Measurements from ENCODE around the gene RBFA. TPM values are rescaled to one million over a fixed set of nuclear protein-coding genes. Genes with fewer than 3 reads are reported as not detected.

RBFA gene
- polyA plus RNA-seq, 3 donors: 4.0 to 14.7 (median 5.7) TPM

- no peak for DNase-seq
- WGBS (ENCODE audit: insufficient coverage): no CpG with 5 or more reads among the region's 3 CpGs
- intact Hi-C loops (cut with micrococcal nuclease): loop anchor here in 1 of 2 donors (5.0 kb wide), 1 partner anchor 67 kb away; the partner anchor contains the start of gene ADNP2
- Mint-ChIP-seq H3K27me3 (ENCODE audit: low read depth in 3 of 3) (no peaks in the 10 kb centered on the region), H3K4me3 (no peak overlapping the region), H3K36me3 (peaks cover 24 to 58% of the 10 kb centered on the region in 2 donors), H3K9me3 (peaks cover 0 to 2% (median 0%) of the 10 kb centered on the region in 7 donors), H3K4me1 (peaks cover 4% of the 10 kb centered on the region), H3K27ac (no peak overlapping the region)
- H3K36me3 ChIP-seq (replicated peaks in 1 of 2; ENCODE audit: control insufficient read depth in 1 of 2, insufficient read depth in 2 of 2, low read length in 2 of 2): peaks cover 9 to 26% of the 10 kb centered on the region in 2 donors
- no peak overlapping the region for H3K4me3 ChIP-seq (replicated peaks in 1 of 3; ENCODE audit: low read depth in 2 of 3, low read length in 3 of 3)
- no peak overlapping the region for H3K27ac ChIP-seq (ENCODE audit: low read depth in 1 of 2, low read length in 2 of 2)
- peaks cover 0 to under 1% of the 10 kb centered on the region in 2 donors for H3K4me1 ChIP-seq (ENCODE audit: control insufficient read depth in 1 of 2, insufficient read depth in 2 of 2, low read length in 2 of 2)
- peaks cover 11% of the 10 kb centered on the region for H3K79me2 ChIP-seq (ENCODE audit: insufficient read depth, low read length)
- no peak for TF ChIP-seq CTCF (IDR thresholded peaks at IDR 0.05)
- no peaks in the 10 kb centered on the region for H4K20me1 ChIP-seq (ENCODE audit: insufficient read depth, low read length)
- H3K27me3 ChIP-seq (ENCODE audit: control insufficient read depth in 2 of 2, insufficient read depth in 2 of 2, low read length in 2 of 2): no peaks in the 10 kb centered on the region
- no peak overlapping the region for H3K4me2 ChIP-seq (replicated peaks; ENCODE audit: extremely low read depth, low read length, poor library complexity, severe bottlenecking)
- H3K9ac ChIP-seq (ENCODE audit: insufficient read depth, low read length, poor library complexity, severe bottlenecking): no peak overlapping the region
- no peak overlapping the region for H2AFZ ChIP-seq (ENCODE audit: insufficient read depth, low read depth, low read length, poor library complexity, severe bottlenecking)
- no peaks in the 10 kb centered on the region for H3K9me3 ChIP-seq (replicated peaks in 1 of 2; ENCODE audit: control insufficient read depth in 1 of 2, insufficient read depth in 1 of 2, low read length in 2 of 2)
Observed at GRCh38 chr18:80040515-80040914, 6.3 kb downstream of the RBFA start.

GRCh38 chr18:80041424-80041823, 7.2 kb downstream of the RBFA start:
- H3K27ac Mint-ChIP-seq: no peak overlapping the region

More at GRCh38 chr18:80041424-80041823, 7.2 kb downstream of the RBFA start:
- TF ChIP-seq CTCF (IDR thresholded peaks at IDR 0.05): no peak
- no peak for DNase-seq
- intact Hi-C loops (cut with micrococcal nuclease): loop anchor here in 1 of 2 donors (5.0 kb wide), 1 partner anchor 66 kb away; the partner anchor contains the start of gene ADNP2
- no peaks in the 10 kb centered on the region for H3K27me3 Mint-ChIP-seq (ENCODE audit: low read depth in 3 of 3)
- no peaks in the 10 kb centered on the region for H4K20me1 ChIP-seq (ENCODE audit: insufficient read depth, low read length)
- no peak overlapping the region for H3K9ac ChIP-seq (ENCODE audit: insufficient read depth, low read length, poor library complexity, severe bottlenecking)
- H3K4me2 ChIP-seq (replicated peaks; ENCODE audit: extremely low read depth, low read length, poor library complexity, severe bottlenecking): no peak overlapping the region
- H3K79me2 ChIP-seq (ENCODE audit: insufficient read depth, low read length): peaks cover 2% of the 10 kb centered on the region
- H3K27ac ChIP-seq (ENCODE audit: low read depth in 1 of 2, low read length in 2 of 2): no peak overlapping the region
- peaks cover 11 to 31% of the 10 kb centered on the region in 2 donors for H3K36me3 ChIP-seq (replicated peaks in 1 of 2; ENCODE audit: control insufficient read depth in 1 of 2, insufficient read depth in 2 of 2, low read length in 2 of 2)
- no peak overlapping the region for H2AFZ ChIP-seq (ENCODE audit: insufficient read depth, low read depth, low read length, poor library complexity, severe bottlenecking)
- no peaks in the 10 kb centered on the region for H3K9me3 ChIP-seq (replicated peaks in 1 of 2; ENCODE audit: control insufficient read depth in 1 of 2, insufficient read depth in 1 of 2, low read length in 2 of 2)
- 100% methylated on average over 4 of the region's 11 CpGs for WGBS (ENCODE audit: insufficient coverage)
- H3K36me3 Mint-ChIP-seq: peaks cover 29 to 65% of the 10 kb centered on the region in 2 donors
- H3K4me3 Mint-ChIP-seq: no peak overlapping the region
- H3K4me1 ChIP-seq (ENCODE audit: control insufficient read depth in 1 of 2, insufficient read depth in 2 of 2, low read length in 2 of 2): no peaks in the 10 kb centered on the region
- peaks cover 0 to 2% (median 0%) of the 10 kb centered on the region in 7 donors for H3K9me3 Mint-ChIP-seq
- H3K27me3 ChIP-seq (ENCODE audit: control insufficient read depth in 2 of 2, insufficient read depth in 2 of 2, low read length in 2 of 2): no peaks in the 10 kb centered on the region
- no peaks in the 10 kb centered on the region for H3K4me1 Mint-ChIP-seq
- H3K4me3 ChIP-seq (replicated peaks in 1 of 3; ENCODE audit: low read depth in 2 of 3, low read length in 3 of 3): no peak overlapping the region
